GM19099 (cell line): ENCODE data around the gene RNLS.

Experiments used
- POLR2A ChIP-seq: IDR thresholded peaks from 3 replicates; pipeline ENCODE4 v1.6.1; 2011; ENCODE audit warnings: low read depth; ENCODE audit not compliant: insufficient read length; ENCODE audit errors: extremely low read depth

Gene RNLS

GRCh38 chr10:88582411-88582805 is 710 bp downstream of the RNLS start:
- no peak for TF ChIP-seq POLR2A

- no peak for TF ChIP-seq POLR2A
Observed at GRCh38 chr10:88565072-88565471, 18.0 kb downstream of the RNLS start.

- no peak for TF ChIP-seq POLR2A
Observed at GRCh38 chr10:88562152-88562551, 21.0 kb downstream of the RNLS start.

- TF ChIP-seq POLR2A = no peak
Observed at GRCh38 chr10:88557658-88558057, 25.5 kb downstream of the RNLS start.

GRCh38 chr10:88557256-88557655 is 25.9 kb downstream of the RNLS start:
- TF ChIP-seq POLR2A = no peak

GRCh38 chr10:88555190-88555908 is 27.8 kb downstream of the RNLS start:
- no peak for TF ChIP-seq POLR2A

GRCh38 chr10:88553116-88553752 is 29.9 kb downstream of the RNLS start:
- no peak for TF ChIP-seq POLR2A

GRCh38 chr10:88551246-88551645 is 31.9 kb downstream of the RNLS start:
- TF ChIP-seq POLR2A = no peak

GRCh38 chr10:88546497-88546896 is 36.6 kb downstream of the RNLS start:
- TF ChIP-seq POLR2A = no peak

GRCh38 chr10:88545359-88545758 is 37.8 kb downstream of the RNLS start:
- no peak for TF ChIP-seq POLR2A

- TF ChIP-seq POLR2A = no peak
Observed at GRCh38 chr10:88544140-88544870, 38.8 kb downstream of the RNLS start.

- no peak for TF ChIP-seq POLR2A
Observed at GRCh38 chr10:88542522-88542921, 40.6 kb downstream of the RNLS start.

- no peak for TF ChIP-seq POLR2A
Observed at GRCh38 chr10:88541116-88541626, 41.9 kb downstream of the RNLS start.

GRCh38 chr10:88540351-88540750 is 42.8 kb downstream of the RNLS start:
- TF ChIP-seq POLR2A = no peak

- TF ChIP-seq POLR2A = no peak
Observed at GRCh38 chr10:88538048-88538447, 45.1 kb downstream of the RNLS start.

- no peak for TF ChIP-seq POLR2A
Observed at GRCh38 chr10:88537322-88537721, 45.8 kb downstream of the RNLS start.

GRCh38 chr10:88536437-88536836 is 46.7 kb downstream of the RNLS start:
- TF ChIP-seq POLR2A = no peak
